Motor neuron (in vitro differentiated cells): Measurements from ENCODE around the gene PHF23. TPM values are rescaled to one million over a fixed set of nuclear protein-coding genes. Genes with fewer than 3 reads are reported as not detected.

Experiments used
- ATAC-seq, 8 experiments: fragments of 200-7000 bp; cut with Tn5 transposase; replicated peaks in 6 of 8; 2 replicates each; pipeline ENCODE4 v1.8.0; 2021; ENCODE audit warnings: mild to moderate bottlenecking in 8 of 8, moderate library complexity in 8 of 8
- H3K27ac ChIP-seq, 2 donors: fragments of 250-450 bp; sonication (Bioruptor Pico); 2 replicates each; pipeline ENCODE4 v1.9.0; 2021; ENCODE audit warnings: antibody characterized with exemption in 2 of 2, mild to moderate bottlenecking in 2 of 2, moderate library complexity in 1 of 2
- H3K4me1 ChIP-seq, 2 donors: fragments of 250-450 bp; sonication (Bioruptor Pico); replicated peaks in 1 of 2; 2 replicates each; pipeline ENCODE4 v1.6.1; 2021; ENCODE audit warnings: antibody characterized with exemption in 2 of 2, mild to moderate bottlenecking in 2 of 2, moderate library complexity in 1 of 2
- H3K4me3 ChIP-seq, 5 donors: fragments of 250-450 bp; sonication (Bioruptor Pico); 2 replicates each; pipeline ENCODE4 v1.9.0; 2021; ENCODE audit warnings: antibody characterized with exemption in 5 of 5, mild to moderate bottlenecking in 5 of 5, moderate library complexity in 4 of 5
- WGBS, 10 experiments: fragments of 450-650 bp; shearing (Covaris generic); methylation state at CpG; one replicate each; pipeline ENCODE4 v1.0.0; 2022; 5-methylcytosine and 5-hydroxymethylcytosine counted together
- in situ Hi-C, 9 experiments: fragments of 400-800 bp; cut with MboI; loops; one replicate each; pipeline ENCODE4 v1.15.0; 2021; ENCODE audit warnings: low sequenced_read_pairs in 9 of 9, low pct_unique_long_range_greater_than_20kb in 2 of 9; ENCODE audit not compliant: unreplicated experiment in 9 of 9
- total RNA-seq, 8 experiments: library from RNA; unstranded; fragments of 300-600 nt; gene quantifications; 2 replicates each; pipeline versions ENCODE4 v1.2.3 to v1.2.4, GENCODE V29; 2022

PHF23 gene
- total RNA-seq, 8 experiments from 2014 or later = 25.2 to 63.1 (median 49.4) TPM

GRCh38 chr17:7241090-7241733 is 2.0 kb upstream of the PHF23 start:
- Histone ChIP-seq H3K27ac (peak overlapping the region; percentile 98), H3K4me1 (peaks cover 12 to 16% of the 10 kb centered on the region in 2 donors), H3K4me3 (peak overlapping the region; percentile 96 to 100 (median 98))
- ATAC-seq = no peak
- WGBS, 10 experiments = 0 to 64% (median 19%) methylated on average over 2 to 7 of the region's 9 CpGs
- in situ Hi-C loops = no loop called here

GRCh38 chr17:7240375-7240774 is 1.1 kb upstream of the PHF23 start:
- no peak for ATAC-seq
- H3K27ac ChIP-seq = no peak overlapping the region
- in situ Hi-C loops = no loop called here
- H3K4me1 ChIP-seq = peaks cover 12 to 16% of the 10 kb centered on the region in 2 donors
- WGBS, 10 experiments = 20 to 100% (median 48%) methylated on average over 1 to 3 of the region's 4 CpGs; no CpG with 5 or more reads in 2 of the 10 experiments
- peak overlapping the region in 3 of 5 donors; percentile 28 to 98 (median 96) for H3K4me3 ChIP-seq

- WGBS, 10 experiments = no CpG with 5 or more reads among the region's 39 CpGs
- Histone ChIP-seq H3K4me1 (peaks cover 16 to 21% of the 10 kb centered on the region in 2 donors), H3K4me3 (peak overlapping the region; percentile 72 to 96 (median 84)), H3K27ac (peak overlapping the region; percentile 76 to 83)
- ATAC-seq = no peak
- in situ Hi-C loops = no loop called here
Measured at GRCh38 chr17:7238420-7239090, 702 bp downstream of the PHF23 start.

- peak in 6 of 8 experiments; percentile 0 to 6 (median 4) for ATAC-seq
- H3K27ac ChIP-seq = peak overlapping the region; percentile 80 to 88
- H3K4me1 ChIP-seq = peaks cover 16 to 17% of the 10 kb centered on the region in 2 donors
- in situ Hi-C loops = no loop called here
- 0% methylated on average over 1 of the region's 73 CpGs; no CpG with 5 or more reads in 9 of the 10 experiments for WGBS, 10 experiments
- H3K4me3 ChIP-seq = peak overlapping the region; percentile 72 to 96 (median 84)
Measured at GRCh38 chr17:7237761-7238419, 1.4 kb downstream of the PHF23 start.

GRCh38 chr17:7237266-7237760 is 1.9 kb downstream of the PHF23 start:
- no peak for ATAC-seq
- H3K4me1 ChIP-seq = peaks cover 21 to 23% of the 10 kb centered on the region in 2 donors
- in situ Hi-C loops = no loop called here
- WGBS, 10 experiments = 37 to 81% (median 46%) methylated on average over 2 to 3 of the region's 6 CpGs; no CpG with 5 or more reads in 4 of the 10 experiments
- H3K4me3 ChIP-seq = peak overlapping the region; percentile 72 to 96 (median 84)
- H3K27ac ChIP-seq = peak overlapping the region; percentile 80 to 88

GRCh38 chr17:7236808-7237207 is 2.4 kb downstream of the PHF23 start:
- 60 to 100% (median 84%) methylated on average over 1 to 6 of the region's 6 CpGs; no CpG with 5 or more reads in 1 of the 10 experiments for WGBS, 10 experiments
- Histone ChIP-seq H3K4me1 (peaks cover 26 to 28% of the 10 kb centered on the region in 2 donors), H3K27ac (no peak overlapping the region), H3K4me3 (peak overlapping the region in 1 of 5 donors; percentile 96)
- ATAC-seq = no peak
- in situ Hi-C loops = no loop called here

- 40 to 100% (median 88%) methylated on average over 1 to 10 of the region's 22 CpGs; no CpG with 5 or more reads in 1 of the 10 experiments for WGBS, 10 experiments
- H3K4me3 ChIP-seq = peak overlapping the region in 1 of 5 donors; percentile 3
- no peak overlapping the region for H3K27ac ChIP-seq
- no peak for ATAC-seq
- peaks cover 26 to 30% of the 10 kb centered on the region in 2 donors for H3K4me1 ChIP-seq
- in situ Hi-C loops = no loop called here
Measured at GRCh38 chr17:7235693-7236665, 3.3 kb downstream of the PHF23 start.

- peak; percentile 28 to 75 (median 64) for ATAC-seq
- peak within 1 kb of the TSS; percentile 88 to 89 for H3K27ac ChIP-seq
- H3K4me3 ChIP-seq = peak within 1 kb of the TSS; percentile 68 to 98 (median 81)
- in situ Hi-C loops = no loop called here
- H3K4me1 ChIP-seq = peaks cover 23% of the 10 kb centered on the region in 2 donors
- WGBS, 10 experiments = 0% methylated on average over 1 to 6 of the region's 72 CpGs; no CpG with 5 or more reads in 6 of the 10 experiments
Measured at GRCh38 chr17:7234083-7234951, 4.9 kb downstream of the PHF23 start, which contains the start of gene DVL2. Gene DVL2 (minus strand): TSS chr17:7234517. CDS start chr17:7234262, 255 bp downstream.

GRCh38 chr17:7233701-7234082 is 5.6 kb downstream of the PHF23 start:
- WGBS, 10 experiments = 0 to 20% (median 1%) methylated on average over 1 to 7 of the region's 9 CpGs; no CpG with 5 or more reads in 4 of the 10 experiments
- Histone ChIP-seq H3K27ac (peak overlapping the region; percentile 88 to 89), H3K4me3 (peak overlapping the region; percentile 68 to 98 (median 81)), H3K4me1 (peaks cover 23% of the 10 kb centered on the region in 2 donors)
- in situ Hi-C loops = no loop called here
- peak; percentile 5 to 21 (median 12) for ATAC-seq

GRCh38 chr17:7232114-7232513 is 7.1 kb downstream of the PHF23 start:
- Histone ChIP-seq H3K4me1 (peaks cover 20% of the 10 kb centered on the region in 2 donors), H3K27ac (no peak overlapping the region), H3K4me3 (peak overlapping the region in 3 of 5 donors; percentile 74 to 85 (median 81))
- WGBS, 10 experiments = 46 to 100% (median 80%) methylated on average over 1 to 5 of the region's 5 CpGs; no CpG with 5 or more reads in 3 of the 10 experiments
- in situ Hi-C loops = no loop called here
- ATAC-seq = no peak

- no peak for ATAC-seq
- WGBS, 10 experiments = no CpG with 5 or more reads among the region's 19 CpGs
- peaks cover 12 to 13% of the 10 kb centered on the region in 2 donors for H3K4me1 ChIP-seq
- H3K27ac ChIP-seq = no peak overlapping the region
- in situ Hi-C loops = no loop called here
- H3K4me3 ChIP-seq = no peak overlapping the region
Measured at GRCh38 chr17:7229504-7229903, 9.8 kb downstream of the PHF23 start.
